ENCODE data around the gene LCN10. TPM values are rescaled to one million over a fixed set of nuclear protein-coding genes. Genes with fewer than 3 reads are reported as not detected.
A peak's percentile ranks its signal among the peaks of the same experiment; 100 is the strongest.
"Not testable (repeated sequence)": the region's sequence is repeated elsewhere in the genome, so short reads cannot be mapped to it uniquely, and the experiment has no call there.

The LCN10 gene
- total RNA-seq, 3 donors from 2014 or later (not counting 1 experiment from before 2014, with no cell fraction given) = not detected

DNA sequence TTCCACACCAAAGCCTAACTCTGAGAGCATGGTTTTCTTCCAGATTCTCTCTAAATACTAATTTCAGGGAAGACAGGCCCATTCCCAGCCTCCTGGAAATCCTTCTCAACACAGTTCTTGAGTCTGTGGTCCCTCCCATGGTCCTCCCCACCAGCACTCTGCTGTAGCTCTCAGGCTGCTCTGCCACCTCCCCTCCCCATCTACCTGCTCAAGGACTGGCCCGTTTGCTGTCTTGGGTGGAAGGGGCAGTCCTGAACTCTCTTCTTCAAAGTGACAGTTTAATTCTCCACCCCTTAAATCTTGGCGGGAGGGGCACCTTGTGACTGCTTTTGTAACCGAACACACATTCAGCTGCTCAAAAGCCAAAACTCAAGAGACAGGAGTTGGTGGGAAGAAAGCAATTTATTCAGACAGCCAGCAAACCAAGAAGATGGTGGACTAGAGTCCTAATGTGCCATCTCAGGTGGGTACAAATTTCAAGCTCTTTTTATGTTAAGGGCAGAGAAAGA lies 29.2 kb upstream of the LCN10 start:
- no peaks in the 10 kb centered on the region for H3K36me3 Mint-ChIP-seq
- Histone ChIP-seq H3K9me3 (ENCODE audit: control insufficient read depth, insufficient read depth, low read length) (peaks cover 9% of the 10 kb centered on the region), H3K27me3 (ENCODE audit: control insufficient read depth, insufficient read depth, low read length) (no peaks in the 10 kb centered on the region), H3K4me1 (ENCODE audit: control insufficient read depth, insufficient read depth, low read length) (peaks cover 17% of the 10 kb centered on the region), H3K4me3 (ENCODE audit: low read length) (no peak overlapping the region), H3K27ac (ENCODE audit: low read length) (no peak overlapping the region), H3K36me3 (ENCODE audit: control insufficient read depth, insufficient read depth, low read length) (no peaks in the 10 kb centered on the region)
- H3K9me3 Mint-ChIP-seq = no peaks in the 10 kb centered on the region
- 74% methylated on average over 3 of the region's 3 CpGs for WGBS (ENCODE audit: insufficient coverage)
- TF ChIP-seq, protein P1, sequence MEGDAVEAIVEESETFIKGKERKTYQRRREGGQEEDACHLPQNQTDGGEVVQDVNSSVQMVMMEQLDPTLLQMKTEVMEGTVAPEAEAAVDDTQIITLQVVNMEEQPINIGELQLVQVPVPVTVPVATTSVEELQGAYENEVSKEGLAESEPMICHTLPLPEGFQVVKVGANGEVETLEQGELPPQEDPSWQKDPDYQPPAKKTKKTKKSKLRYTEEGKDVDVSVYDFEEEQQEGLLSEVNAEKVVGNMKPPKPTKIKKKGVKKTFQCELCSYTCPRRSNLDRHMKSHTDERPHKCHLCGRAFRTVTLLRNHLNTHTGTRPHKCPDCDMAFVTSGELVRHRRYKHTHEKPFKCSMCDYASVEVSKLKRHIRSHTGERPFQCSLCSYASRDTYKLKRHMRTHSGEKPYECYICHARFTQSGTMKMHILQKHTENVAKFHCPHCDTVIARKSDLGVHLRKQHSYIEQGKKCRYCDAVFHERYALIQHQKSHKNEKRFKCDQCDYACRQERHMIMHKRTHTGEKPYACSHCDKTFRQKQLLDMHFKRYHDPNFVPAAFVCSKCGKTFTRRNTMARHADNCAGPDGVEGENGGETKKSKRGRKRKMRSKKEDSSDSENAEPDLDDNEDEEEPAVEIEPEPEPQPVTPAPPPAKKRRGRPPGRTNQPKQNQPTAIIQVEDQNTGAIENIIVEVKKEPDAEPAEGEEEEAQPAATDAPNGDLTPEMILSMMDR (IDR thresholded peaks at IDR 0.05) = no peak
- H3K27ac Mint-ChIP-seq = no peak overlapping the region
- H3K27me3 Mint-ChIP-seq (ENCODE audit: low read depth in 2 of 2) = peaks cover 4 to 8% of the 10 kb centered on the region in 2 donors
- DNase-seq = no peak
- ATAC-seq = no peak
- no peak overlapping the region for H3K4me3 Mint-ChIP-seq
- peaks cover 0 to 10% of the 10 kb centered on the region in 2 donors for H3K4me1 Mint-ChIP-seq
- intact Hi-C loops (cut with micrococcal nuclease) = no loop called here

DNA sequence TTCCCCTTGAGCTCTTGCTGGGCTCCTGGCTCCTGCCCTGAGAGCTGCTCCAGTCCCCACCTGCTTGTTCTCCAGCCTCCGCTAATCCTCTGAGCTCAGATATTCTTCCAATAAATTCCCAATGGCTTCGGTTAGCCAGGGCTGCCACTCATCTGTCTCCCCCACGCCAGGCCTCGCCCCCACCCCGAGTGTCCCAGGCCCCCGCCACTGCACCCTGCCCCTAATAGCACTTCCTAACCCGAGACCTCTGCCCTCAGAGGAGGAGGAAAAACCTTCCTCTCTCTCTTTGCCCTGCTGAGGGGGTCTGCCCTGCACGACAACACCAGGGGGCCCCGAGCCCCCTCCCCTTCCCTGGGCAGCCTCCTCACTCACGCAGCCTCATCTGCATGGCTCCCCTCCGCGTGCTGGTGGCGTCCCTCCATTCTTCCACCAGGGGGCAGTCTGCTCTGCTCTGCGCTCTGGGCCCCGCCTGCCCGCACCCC lies 27.0 kb upstream of the LCN10 start:
- 21% methylated on average over 14 of the region's 16 CpGs for WGBS (ENCODE audit: insufficient coverage)
- intact Hi-C loops (cut with micrococcal nuclease) = no loop called here
- H3K36me3 Mint-ChIP-seq = no peaks in the 10 kb centered on the region
- no peak overlapping the region for H3K27ac ChIP-seq (ENCODE audit: low read length)
- peaks cover 9% of the 10 kb centered on the region for H3K9me3 ChIP-seq (ENCODE audit: control insufficient read depth, insufficient read depth, low read length)
- H3K27me3 ChIP-seq (ENCODE audit: control insufficient read depth, insufficient read depth, low read length) = no peaks in the 10 kb centered on the region
- H3K4me3 ChIP-seq (ENCODE audit: low read length) = no peak overlapping the region
- H3K36me3 ChIP-seq (ENCODE audit: control insufficient read depth, insufficient read depth, low read length) = no peaks in the 10 kb centered on the region
- H3K4me1 Mint-ChIP-seq = peaks cover 0 to 10% of the 10 kb centered on the region in 2 donors
- no peaks in the 10 kb centered on the region for H3K9me3 Mint-ChIP-seq
- ATAC-seq = peak; percentile 61 to 89 (median 83)
- peak overlapping the region in 1 of 2 donors; percentile 26 for H3K27ac Mint-ChIP-seq
- H3K27me3 Mint-ChIP-seq (ENCODE audit: low read depth in 2 of 2) = peaks cover 8% of the 10 kb centered on the region in 2 donors
- DNase-seq = peak in 1 of 2 donors; percentile 77
- peaks cover 24% of the 10 kb centered on the region for H3K4me1 ChIP-seq (ENCODE audit: control insufficient read depth, insufficient read depth, low read length)
- no peak overlapping the region for H3K4me3 Mint-ChIP-seq
- TF ChIP-seq, protein P1 (IDR thresholded peaks at IDR 0.05) = no peak

DNA sequence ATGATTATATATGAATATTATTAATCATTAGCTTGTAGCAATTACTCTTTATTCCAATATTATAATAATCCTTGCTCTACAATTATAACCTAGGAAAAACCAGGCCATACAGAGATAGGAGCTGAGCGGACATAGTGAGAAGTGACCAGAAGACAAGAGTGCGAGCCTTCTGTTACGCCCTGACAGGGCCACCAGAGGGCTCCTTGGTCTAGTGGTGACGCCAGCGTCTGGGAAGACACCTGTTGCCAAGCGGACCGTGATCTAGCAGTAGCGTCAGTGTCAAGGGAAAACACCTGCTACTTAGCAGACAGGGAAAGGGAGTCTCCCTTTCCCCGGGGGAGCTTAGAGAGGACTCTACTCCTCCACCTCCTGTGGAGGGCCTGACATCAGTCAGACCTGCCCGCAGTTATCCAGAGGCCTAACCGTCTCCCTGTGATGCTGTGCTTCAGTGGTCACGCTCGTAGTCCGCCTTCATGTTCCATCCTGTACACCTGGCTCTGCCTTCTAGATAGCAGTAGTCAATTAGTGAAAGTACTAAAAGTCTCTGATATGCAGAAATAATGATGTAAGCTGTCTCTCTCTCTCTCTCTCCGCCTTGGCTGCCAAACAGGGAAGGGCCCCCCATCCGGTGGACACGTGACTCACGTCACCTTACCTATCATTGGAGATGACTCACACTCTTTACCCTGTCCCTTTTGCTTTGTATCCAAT lies 23.8 kb upstream of the LCN10 start:
- H3K9me3 ChIP-seq (ENCODE audit: control insufficient read depth, insufficient read depth, low read length); ATAC-seq; H3K4me3 Mint-ChIP-seq; H3K27me3 Mint-ChIP-seq (ENCODE audit: low read depth in 2 of 2); H3K4me1 Mint-ChIP-seq; intact Hi-C loops (cut with micrococcal nuclease); H3K36me3 Mint-ChIP-seq; H3K9me3 Mint-ChIP-seq; H3K27me3 ChIP-seq (ENCODE audit: control insufficient read depth, insufficient read depth, low read length); H3K27ac Mint-ChIP-seq; H3K36me3 ChIP-seq (ENCODE audit: control insufficient read depth, insufficient read depth, low read length); H3K4me3 ChIP-seq (ENCODE audit: low read length): not testable (repeated sequence)
- DNase-seq = peak in 1 of 2 donors; percentile 72
- Histone ChIP-seq H3K4me1 (ENCODE audit: control insufficient read depth, insufficient read depth, low read length) (peaks cover 19% of the 10 kb centered on the region), H3K27ac (ENCODE audit: low read length) (peak overlapping the region; percentile 48)
- 34% methylated on average over 17 of the region's 18 CpGs for WGBS (ENCODE audit: insufficient coverage)
- TF ChIP-seq, protein P1 (IDR thresholded peaks at IDR 0.05) = peak; percentile 8

DNA sequence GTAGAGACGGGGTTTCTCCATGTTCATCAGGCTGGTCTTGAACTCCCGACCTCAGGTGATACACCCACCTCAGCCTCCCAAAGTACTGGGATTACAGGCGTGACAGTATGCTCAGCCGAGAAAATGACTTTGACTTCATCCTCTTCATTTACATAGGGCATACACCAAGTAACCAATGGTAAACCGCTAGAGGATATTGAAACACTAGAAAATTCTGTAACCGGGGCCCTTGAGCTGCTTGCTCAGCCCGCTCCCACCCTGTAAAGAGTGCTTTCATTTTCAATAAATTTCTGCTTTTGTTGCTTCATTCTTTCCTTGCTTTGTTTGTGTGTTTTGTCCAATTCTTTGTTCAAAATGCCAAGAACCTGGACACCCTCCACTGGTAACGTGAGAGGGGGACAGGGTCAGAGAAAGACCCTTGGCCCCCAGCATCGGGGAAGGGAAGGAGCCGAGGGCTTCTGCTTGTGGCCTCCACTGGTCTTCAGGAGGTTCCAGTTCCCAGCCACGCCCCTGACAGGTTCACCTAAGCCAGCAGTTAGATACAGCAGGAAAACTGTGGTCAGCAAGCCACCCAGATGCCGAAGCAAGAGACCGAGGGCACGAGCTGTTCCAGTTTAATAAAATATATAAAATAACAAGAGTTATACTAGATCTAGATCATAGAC lies 23.1 kb upstream of the LCN10 start:
- H3K27ac Mint-ChIP-seq; H3K4me3 Mint-ChIP-seq; H3K4me3 ChIP-seq (ENCODE audit: low read length); H3K36me3 ChIP-seq (ENCODE audit: control insufficient read depth, insufficient read depth, low read length); H3K4me1 Mint-ChIP-seq; H3K9me3 Mint-ChIP-seq; H3K9me3 ChIP-seq (ENCODE audit: control insufficient read depth, insufficient read depth, low read length); DNase-seq; ATAC-seq; H3K27me3 Mint-ChIP-seq (ENCODE audit: low read depth in 2 of 2); intact Hi-C loops (cut with micrococcal nuclease); H3K27me3 ChIP-seq (ENCODE audit: control insufficient read depth, insufficient read depth, low read length); H3K36me3 Mint-ChIP-seq: not testable (repeated sequence)
- Histone ChIP-seq H3K27ac (ENCODE audit: low read length) (peak overlapping the region; percentile 48), H3K4me1 (ENCODE audit: control insufficient read depth, insufficient read depth, low read length) (peaks cover 19% of the 10 kb centered on the region)
- 64% methylated on average over 11 of the region's 14 CpGs for WGBS (ENCODE audit: insufficient coverage)

All from natural killer cell (primary cell).